H9 (cell line): ENCODE measurements around the gene RAB3B. TPM values are rescaled to one million over a fixed set of nuclear protein-coding genes. Genes with fewer than 3 reads are reported as not detected.

Experiments
- DNase-seq: peaks from one replicate; pipeline ENCODE4 v3.0.0-alpha.2; 2017
- H2AFZ ChIP-seq: one replicate; pipeline ENCODE4 v1.6.1; 2013; ENCODE audit warnings: mild to moderate bottlenecking, low read length, control low read depth, moderate library complexity
- H2AK5ac ChIP-seq: 2 replicates; pipeline ENCODE4 v1.6.1; 2013; ENCODE audit warnings: low read length, control low read depth, mixed read lengths; ENCODE audit not compliant: insufficient read length
- H2BK120ac ChIP-seq: one replicate; pipeline ENCODE4 v1.6.1; 2013; ENCODE audit warnings: low read depth, mild to moderate bottlenecking, low read length, control low read depth, inconsistent platforms; ENCODE audit not compliant: poor library complexity, severe bottlenecking
- H2BK12ac ChIP-seq: 2 replicates; pipeline ENCODE4 v1.6.1; 2013; ENCODE audit warnings: low read length, control low read depth, mixed read lengths, low read depth; ENCODE audit not compliant: insufficient read length
- H2BK15ac ChIP-seq: 2 replicates; pipeline ENCODE4 v1.6.1; 2013; ENCODE audit warnings: low read depth, low read length, control low read depth
- H2BK20ac ChIP-seq: one replicate; pipeline ENCODE4 v1.6.1; 2013; ENCODE audit warnings: low read depth, mild to moderate bottlenecking, low read length, control low read depth, inconsistent platforms; ENCODE audit not compliant: poor library complexity, severe bottlenecking
- H2BK5ac ChIP-seq: 2 replicates; pipeline ENCODE4 v1.6.1; 2013; ENCODE audit warnings: low read length, control low read depth, mixed read lengths; ENCODE audit not compliant: insufficient read length
- H3K14ac ChIP-seq: 2 replicates; pipeline ENCODE4 v1.6.1; 2013; ENCODE audit warnings: low read length, control low read depth; ENCODE audit not compliant: insufficient read depth
- H3K18ac ChIP-seq: 2 replicates; pipeline ENCODE4 v1.6.1; 2013; ENCODE audit warnings: low read depth, mild to moderate bottlenecking, mixed read lengths, low read length, control low read depth; ENCODE audit not compliant: insufficient read length
- H3K23ac ChIP-seq: 2 replicates; pipeline ENCODE4 v1.6.1; 2013; ENCODE audit warnings: low read length, control low read depth, mixed read lengths, low read depth; ENCODE audit not compliant: insufficient read length
- H3K23me2 ChIP-seq: 2 replicates; pipeline ENCODE4 v1.6.1; 2013; ENCODE audit warnings: low read depth, mild to moderate bottlenecking, mixed read lengths, low read length, control low read depth; ENCODE audit not compliant: insufficient read length, poor library complexity, severe bottlenecking
- H3K27ac ChIP-seq: 2 replicates; pipeline ENCODE4 v1.5.1; 2013; ENCODE audit warnings: low read length, control low read depth, mixed read lengths, low read depth; ENCODE audit not compliant: insufficient read length
- H3K27me3 ChIP-seq: 2 replicates; pipeline ENCODE4 v1.6.1; 2013; ENCODE audit warnings: low read length, control low read depth, inconsistent platforms; ENCODE audit not compliant: insufficient read depth
- H3K4ac ChIP-seq: 2 replicates; pipeline ENCODE4 v1.6.1; 2013; ENCODE audit warnings: low read depth, mild to moderate bottlenecking, control low read depth, inconsistent platforms, low read length, moderate library complexity
- H3K4me1 ChIP-seq: 2 replicates; pipeline ENCODE4 v1.6.1; 2013; ENCODE audit warnings: low read length, control low read depth, inconsistent platforms; ENCODE audit not compliant: insufficient read depth
- H3K4me2 ChIP-seq: 2 replicates; pipeline ENCODE4 v1.6.1; 2013; ENCODE audit warnings: low read length, control low read depth, mixed read lengths; ENCODE audit not compliant: insufficient read length, insufficient read depth
- H3K56ac ChIP-seq: 2 replicates; pipeline ENCODE4 v1.6.1; 2013; ENCODE audit warnings: low read depth, mild to moderate bottlenecking, mixed read lengths, low read length, control low read depth; ENCODE audit not compliant: insufficient read length
- H3K79me1 ChIP-seq: 2 replicates; pipeline ENCODE4 v1.6.1; 2013; ENCODE audit warnings: low read depth, mild to moderate bottlenecking, moderate library complexity, low read length, control low read depth, inconsistent platforms; ENCODE audit not compliant: insufficient read depth, poor library complexity, severe bottlenecking
- H3K79me2 ChIP-seq: 2 replicates; pipeline ENCODE4 v1.6.1; 2013; ENCODE audit warnings: low read length, control low read depth, inconsistent platforms; ENCODE audit not compliant: insufficient read depth
- H3K9ac ChIP-seq: 2 replicates; pipeline ENCODE4 v1.6.1; 2013; ENCODE audit warnings: low read length, control low read depth, mixed read lengths; ENCODE audit not compliant: insufficient read length; ENCODE audit errors: extremely low read depth
- H3K9me3 ChIP-seq: one replicate; pipeline ENCODE4 v1.6.1; 2013; ENCODE audit warnings: low read depth, low read length, inconsistent platforms; ENCODE audit not compliant: control insufficient read depth
- H3T11ph ChIP-seq: one replicate; pipeline ENCODE4 v1.6.1; 2013; ENCODE audit warnings: mild to moderate bottlenecking, low read length, control low read depth, inconsistent platforms
- H4K20me1 ChIP-seq: one replicate; pipeline ENCODE4 v1.6.1; 2013; ENCODE audit not compliant: control insufficient read depth, insufficient read length, insufficient read depth
- H4K5ac ChIP-seq: 2 replicates; pipeline ENCODE4 v1.6.1; 2013; ENCODE audit warnings: low read depth, mild to moderate bottlenecking, mixed read lengths, low read length, control low read depth; ENCODE audit not compliant: insufficient read length
- H4K8ac ChIP-seq: replicated peaks from 2 replicates; pipeline ENCODE4 v1.6.1; 2013; ENCODE audit warnings: low read length, control low read depth, mixed read lengths, low read depth; ENCODE audit not compliant: insufficient read length
- H4K91ac ChIP-seq: 2 replicates; pipeline ENCODE4 v1.6.1; 2013; ENCODE audit warnings: low read depth, mild to moderate bottlenecking, moderate library complexity, mixed read lengths, low read length, control low read depth; ENCODE audit not compliant: insufficient read length
- H3K27ac Mint-ChIP-seq, 3 experiments: 2 replicates in 2 of 3; 3 replicates in 1 of 3; pipeline ENCODE4 v1.8.0; 2020 to 2021; ENCODE audit warnings: mixed read lengths in 3 of 3, mild to moderate bottlenecking in 1 of 3, moderate library complexity in 1 of 3
- H3K27me3 Mint-ChIP-seq: 2 replicates; pipeline ENCODE4 v1.8.0; 2021; ENCODE audit warnings: low read depth, mild to moderate bottlenecking, moderate library complexity, mixed read lengths
- H3K36me3 Mint-ChIP-seq, 3 experiments: 2 replicates in 2 of 3; 3 replicates in 1 of 3; pipeline ENCODE4 v1.8.0; 2020 to 2021; ENCODE audit warnings: low read depth in 3 of 3, mixed read lengths in 3 of 3; ENCODE audit not compliant: insufficient read depth in 1 of 3
- H3K4me1 Mint-ChIP-seq, 2 experiments: 2 replicates each; pipeline ENCODE4 v1.8.0; 2020; ENCODE audit warnings: mixed read lengths in 2 of 2
- H3K4me3 Mint-ChIP-seq, 2 experiments: 2 replicates in 1 of 2; 3 replicates in 1 of 2; pipeline ENCODE4 v1.8.0; 2020 to 2021; ENCODE audit warnings: mild to moderate bottlenecking in 2 of 2, mixed read lengths in 2 of 2, moderate library complexity in 1 of 2
- H3K9me3 Mint-ChIP-seq, 2 experiments: 2 replicates in 1 of 2; 3 replicates in 1 of 2; pipeline ENCODE4 v1.8.0; 2020; ENCODE audit warnings: mild to moderate bottlenecking in 2 of 2, mixed read lengths in 2 of 2, moderate library complexity in 1 of 2
- WGBS: extraction: QIAGEN DNeasy Blood & Tissue Kit; methylation state at CpG from one replicate; pipeline ENCODE4 v1.1.7; 2013; ENCODE audit warnings: missing lambda C conversion rate, low lambda C conversion rate, mixed read lengths; ENCODE audit not compliant: insufficient read length; ENCODE audit errors: extremely low coverage; 5-methylcytosine and 5-hydroxymethylcytosine counted together
- total RNA-seq: library from RNA; stranded (reverse); gene quantifications from 2 replicates; pipeline ENCODE4 v1.2.1, GENCODE V29; 2021
- TF ChIP-seq, protein P1 (sequence below): fragments of 200-600 bp; sonication (generic); conservative IDR thresholded peaks from 3 replicates; pipeline ENCODE4 v1.8.0; 2021; ENCODE audit warnings: antibody characterized with exemption, mild to moderate bottlenecking

The RAB3B gene
- total RNA-seq, 1 experiment from 2014 or later: 30.6 TPM

DNA sequence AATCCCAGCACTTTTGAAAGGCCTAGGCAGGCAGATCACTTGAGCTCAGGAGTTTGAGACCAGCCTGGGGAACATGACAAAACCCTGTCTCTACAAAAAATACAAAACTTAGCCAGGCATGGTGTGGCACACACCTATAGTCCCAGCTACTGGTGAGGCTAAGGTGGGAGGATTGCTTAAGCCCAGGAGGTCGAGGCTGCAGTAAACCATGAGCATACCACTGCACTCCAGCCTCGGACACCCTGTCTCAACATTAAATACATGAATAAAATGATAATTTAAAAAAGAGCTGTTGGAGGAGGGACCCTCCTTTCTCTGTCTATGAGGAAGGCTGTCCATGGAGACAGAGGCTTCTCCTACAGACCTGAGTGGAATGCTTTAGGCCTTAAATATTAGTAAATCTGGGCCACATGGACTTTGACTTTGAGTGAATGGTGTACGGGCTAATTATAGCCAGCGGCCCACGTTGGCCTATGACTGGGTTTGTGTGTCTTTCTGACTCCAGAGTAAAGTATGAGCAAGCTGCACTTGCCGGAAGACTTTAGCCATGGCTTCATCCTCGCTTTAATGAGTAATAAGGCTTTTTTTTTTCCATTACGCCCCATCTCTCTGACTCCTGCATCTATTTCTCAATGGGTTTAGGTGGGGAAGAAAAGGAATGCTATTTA lies 21.3 kb downstream of the RAB3B start:
- TF ChIP-seq, protein P1, sequence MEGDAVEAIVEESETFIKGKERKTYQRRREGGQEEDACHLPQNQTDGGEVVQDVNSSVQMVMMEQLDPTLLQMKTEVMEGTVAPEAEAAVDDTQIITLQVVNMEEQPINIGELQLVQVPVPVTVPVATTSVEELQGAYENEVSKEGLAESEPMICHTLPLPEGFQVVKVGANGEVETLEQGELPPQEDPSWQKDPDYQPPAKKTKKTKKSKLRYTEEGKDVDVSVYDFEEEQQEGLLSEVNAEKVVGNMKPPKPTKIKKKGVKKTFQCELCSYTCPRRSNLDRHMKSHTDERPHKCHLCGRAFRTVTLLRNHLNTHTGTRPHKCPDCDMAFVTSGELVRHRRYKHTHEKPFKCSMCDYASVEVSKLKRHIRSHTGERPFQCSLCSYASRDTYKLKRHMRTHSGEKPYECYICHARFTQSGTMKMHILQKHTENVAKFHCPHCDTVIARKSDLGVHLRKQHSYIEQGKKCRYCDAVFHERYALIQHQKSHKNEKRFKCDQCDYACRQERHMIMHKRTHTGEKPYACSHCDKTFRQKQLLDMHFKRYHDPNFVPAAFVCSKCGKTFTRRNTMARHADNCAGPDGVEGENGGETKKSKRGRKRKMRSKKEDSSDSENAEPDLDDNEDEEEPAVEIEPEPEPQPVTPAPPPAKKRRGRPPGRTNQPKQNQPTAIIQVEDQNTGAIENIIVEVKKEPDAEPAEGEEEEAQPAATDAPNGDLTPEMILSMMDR: no peak
- Histone ChIP-seq H3K27me3 (no peaks in the 10 kb centered on the region), H3K9ac (no peak overlapping the region), H2BK120ac (no peak overlapping the region), H3K4me2 (no peak overlapping the region), H3K4ac (no peak overlapping the region), H3K4me1 (peaks cover under 1% of the 10 kb centered on the region; the same call in 1 of the 2 replicates), H4K91ac (no peak overlapping the region), H2BK12ac (no peak overlapping the region), H2AFZ (no peak overlapping the region), H4K5ac (no peak overlapping the region), H3K9me3 (no peaks in the 10 kb centered on the region), H3K23ac (no peak overlapping the region), H4K20me1 (no peaks in the 10 kb centered on the region), H3K27ac (no peak overlapping the region), H3K23me2 (no peaks in the 10 kb centered on the region), H3K79me1 (no peaks in the 10 kb centered on the region), H2BK20ac (no peak overlapping the region), H2AK5ac (no peak overlapping the region), H3K56ac (no peak overlapping the region), H3K18ac (no peak overlapping the region), H3T11ph (no peak overlapping the region), H2BK15ac (no peak overlapping the region), H3K79me2 (no peaks in the 10 kb centered on the region), H3K14ac (no peak overlapping the region), H4K8ac (no peak overlapping the region), H2BK5ac (no peak overlapping the region)
- WGBS: no CpG with 5 or more reads among the region's 8 CpGs
- Mint-ChIP-seq H3K36me3 (peaks cover 12 to 55% (median 50%) of the 10 kb centered on the region in 3 experiments), H3K9me3 (no peaks in the 10 kb centered on the region), H3K4me1 (no peaks in the 10 kb centered on the region), H3K27ac (no peak overlapping the region), H3K27me3 (no peaks in the 10 kb centered on the region), H3K4me3 (no peak overlapping the region)
- DNase-seq: no peak
